Measurements from ENCODE around the gene DHRSX. TPM values are rescaled to one million over a fixed set of nuclear protein-coding genes. Genes with fewer than 3 reads are reported as not detected.
"Not testable (repeated sequence)": the region's sequence is repeated elsewhere in the genome, so short reads cannot be mapped to it uniquely, and the experiment has no call there.

Gene DHRSX
- total RNA-seq, 8 experiments from 2014 or later, result 8.4 to 19.7 (median 13.6) TPM

GRCh38 chrX:2426289-2426882 is 74.4 kb downstream of the DHRSX start:
- in situ Hi-C loops (cut with MboI; ENCODE audit: low pct_unique_long_range_greater_than_20kb in 2 of 9, low sequenced_read_pairs in 9 of 9, unreplicated experiment in 9 of 9), result no loop called here
- Histone ChIP-seq H3K27ac (no peak overlapping the region), H3K4me1 (replicated peaks in 1 of 2) (no peaks in the 10 kb centered on the region), H3K4me3 (no peak overlapping the region)
- no peak for ATAC-seq (replicated peaks in 6 of 8)

DNA sequence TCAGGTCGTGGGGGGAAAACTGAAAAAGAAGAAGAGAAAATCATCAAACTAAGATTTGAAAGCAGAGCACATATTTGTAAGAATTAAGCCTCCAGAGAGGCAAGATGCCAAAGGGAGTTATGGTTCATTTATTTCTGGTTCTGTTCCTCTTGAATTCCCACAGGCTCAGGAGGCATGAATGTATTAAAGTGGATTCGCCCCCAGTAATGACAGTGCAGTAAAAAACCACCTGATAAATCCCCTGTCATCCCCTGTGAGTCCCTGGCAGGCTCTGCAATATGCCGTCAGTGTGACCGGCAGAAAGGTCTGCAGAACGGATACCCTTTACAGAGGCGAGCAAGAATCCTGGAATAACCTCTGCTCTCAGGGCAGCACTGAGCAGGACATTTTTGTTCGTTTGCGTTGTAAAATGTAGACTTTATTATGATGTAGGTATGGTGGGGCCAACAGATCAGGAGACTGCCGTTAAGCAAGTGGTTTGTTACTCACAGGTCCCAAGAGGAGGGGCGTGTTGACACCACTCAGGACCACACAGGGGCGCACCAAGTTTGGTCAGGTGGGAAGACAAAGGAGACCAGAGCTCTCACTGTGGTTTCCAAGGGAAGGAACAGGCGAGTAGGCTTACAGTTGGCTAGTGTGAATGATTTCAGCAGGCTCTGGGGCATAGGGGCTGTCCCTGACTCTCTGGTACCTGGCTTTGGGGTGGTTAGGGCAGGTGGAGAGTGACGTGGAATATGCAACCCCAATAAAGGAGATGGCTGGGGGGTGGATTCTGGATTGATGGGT is 75.3 kb downstream of the DHRSX start:
- Histone ChIP-seq H3K27ac (no peak overlapping the region), H3K4me3 (no peak overlapping the region), H3K4me1 (replicated peaks in 1 of 2) (no peaks in the 10 kb centered on the region)
- in situ Hi-C loops (cut with MboI; ENCODE audit: low pct_unique_long_range_greater_than_20kb in 2 of 9, low sequenced_read_pairs in 9 of 9, unreplicated experiment in 9 of 9), result no loop called here
- ATAC-seq (replicated peaks in 6 of 8), result peak in 3 of 8 experiments; percentile 43 to 61 (median 46)
- 80 to 100% (median 94%) methylated on average over 1 to 8 of the region's 13 CpGs for WGBS, 10 experiments

GRCh38 chrX:2424317-2424716 is 76.5 kb downstream of the DHRSX start:
- 50 to 100% (median 81%) methylated on average over 1 to 2 of the region's 2 CpGs; no CpG with 5 or more reads in 4 of the 10 experiments for whole genome bisulfite sequencing, 10 experiments
- no peak for ATAC-seq (replicated peaks in 6 of 8)

GRCh38 chrX:2423899-2424298 is 76.9 kb downstream of the DHRSX start:
- ATAC-seq (replicated peaks in 6 of 8), result no peak
- Histone ChIP-seq H3K4me3 (no peak overlapping the region), H3K4me1 (replicated peaks in 1 of 2) (no peaks in the 10 kb centered on the region), H3K27ac (no peak overlapping the region)
- WGBS, 10 experiments, result 0 to 100% (median 60%) methylated on average over 1 to 3 of the region's 4 CpGs; no CpG with 5 or more reads in 2 of the 10 experiments
- in situ Hi-C loops (cut with MboI; ENCODE audit: low pct_unique_long_range_greater_than_20kb in 2 of 9, low sequenced_read_pairs in 9 of 9, unreplicated experiment in 9 of 9), result no loop called here

More at GRCh38 chrX:2424317-2424716, 76.5 kb downstream of the DHRSX start:
- no peak overlapping the region for H3K4me3 ChIP-seq
- no peaks in the 10 kb centered on the region for H3K4me1 ChIP-seq (replicated peaks in 1 of 2)
- H3K27ac ChIP-seq, result no peak overlapping the region
- in situ Hi-C loops (cut with MboI; ENCODE audit: low pct_unique_long_range_greater_than_20kb in 2 of 9, low sequenced_read_pairs in 9 of 9, unreplicated experiment in 9 of 9), result no loop called here

DNA sequence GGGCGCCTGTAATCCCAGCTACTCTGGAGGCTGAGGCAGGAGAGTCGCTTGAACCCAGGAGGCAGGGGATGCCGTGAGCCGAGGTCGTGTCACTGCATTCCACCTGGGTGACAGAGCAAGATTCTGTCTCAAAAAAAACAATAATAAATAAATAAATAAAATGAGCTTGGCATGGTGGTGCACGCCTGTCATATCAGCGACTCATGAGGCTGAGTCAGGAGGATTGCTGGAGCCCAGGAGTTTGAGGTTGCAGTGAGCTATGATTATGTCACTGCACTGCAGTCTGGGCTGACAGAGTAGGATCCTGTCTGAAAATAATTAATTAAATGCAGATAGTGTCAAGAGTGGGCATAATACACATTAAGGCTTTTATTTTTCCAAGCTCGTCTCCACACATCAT is 77.5 kb downstream of the DHRSX start:
- Histone ChIP-seq H3K4me3 (no peak overlapping the region), H3K4me1 (replicated peaks in 1 of 2) (no peaks in the 10 kb centered on the region), H3K27ac (no peak overlapping the region)
- WGBS, 10 experiments, result 39 to 100% (median 83%) methylated on average over 2 to 8 of the region's 8 CpGs; no CpG with 5 or more reads in 3 of the 10 experiments
- in situ Hi-C loops (cut with MboI; ENCODE audit: low pct_unique_long_range_greater_than_20kb in 2 of 9, low sequenced_read_pairs in 9 of 9, unreplicated experiment in 9 of 9), result no loop called here
- peak in 1 of 8 experiments; percentile 12 for ATAC-seq (replicated peaks in 6 of 8)

DNA sequence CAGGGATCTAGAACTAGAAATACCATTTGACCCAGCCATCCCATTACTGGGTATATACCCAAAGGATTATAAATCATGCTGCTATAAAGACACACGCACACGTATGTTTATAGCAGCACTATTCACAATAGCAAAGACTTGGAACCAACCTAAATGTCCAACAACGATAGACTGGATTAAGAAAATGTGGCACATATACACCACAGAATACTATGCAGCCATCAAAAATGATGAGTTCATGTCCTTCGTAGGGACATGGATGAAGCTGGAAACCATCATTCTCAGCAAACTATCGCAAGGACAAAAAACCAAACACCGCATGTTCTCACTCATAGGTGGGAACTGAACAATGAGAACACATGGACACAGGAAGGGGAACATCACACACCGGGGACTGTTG is 81.4 kb downstream of the DHRSX start:
- H3K4me1 ChIP-seq (replicated peaks in 1 of 2); in situ Hi-C loops (cut with MboI; ENCODE audit: low pct_unique_long_range_greater_than_20kb in 2 of 9, low sequenced_read_pairs in 9 of 9, unreplicated experiment in 9 of 9); H3K4me3 ChIP-seq; ATAC-seq (replicated peaks in 6 of 8); H3K27ac ChIP-seq: not testable (repeated sequence)
- WGBS, 10 experiments, result no CpG with 5 or more reads among the region's 7 CpGs

- in situ Hi-C loops (cut with MboI; ENCODE audit: low pct_unique_long_range_greater_than_20kb in 2 of 9, low sequenced_read_pairs in 9 of 9, unreplicated experiment in 9 of 9), result no loop called here
- ATAC-seq (replicated peaks in 6 of 8), result no peak
- H3K4me3 ChIP-seq, result no peak overlapping the region
- H3K4me1 ChIP-seq (replicated peaks in 1 of 2), result no peaks in the 10 kb centered on the region
- no peak overlapping the region for H3K27ac ChIP-seq
- WGBS, 10 experiments, result 75 to 100% (median 92%) methylated on average over 1 to 2 of the region's 2 CpGs; no CpG with 5 or more reads in 1 of the 10 experiments
These were observed 82.8 kb downstream of the DHRSX start for GRCh38 chrX:2418000-2418399.

DNA sequence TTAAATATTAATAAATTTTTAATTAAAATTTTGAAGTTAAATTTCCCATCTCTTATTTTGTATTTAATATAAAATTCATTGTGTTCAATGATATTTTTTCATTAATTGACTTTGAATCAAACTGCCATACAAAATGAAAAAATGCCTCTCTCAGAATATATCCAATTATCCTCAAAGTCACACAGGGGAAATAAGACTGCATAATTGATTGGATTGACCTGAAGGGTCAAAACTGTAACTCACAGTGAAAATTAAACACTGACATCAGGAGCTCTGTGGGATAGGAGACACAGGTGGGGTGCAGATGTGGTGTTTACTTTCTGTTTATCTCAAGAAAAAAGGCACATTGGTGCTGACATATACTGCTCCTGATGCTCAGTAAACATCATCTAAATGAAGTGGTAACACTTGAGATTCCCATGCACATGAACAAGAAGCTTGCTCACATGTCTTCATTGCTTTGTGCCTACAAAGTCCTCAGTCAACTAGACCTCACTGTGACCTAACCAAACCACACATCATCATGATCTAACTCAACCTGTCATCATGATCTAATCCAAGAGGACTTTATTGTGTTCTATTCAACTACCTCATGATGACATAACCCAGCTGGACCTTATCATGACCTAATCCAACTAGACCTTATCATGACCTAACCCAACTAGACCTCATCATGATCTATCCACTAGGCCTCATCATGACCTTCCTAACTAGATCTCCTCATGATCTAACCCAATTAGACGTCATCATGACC is 83.7 kb downstream of the DHRSX start:
- Histone ChIP-seq H3K4me3 (no peak overlapping the region), H3K4me1 (replicated peaks in 1 of 2) (no peaks in the 10 kb centered on the region), H3K27ac (no peak overlapping the region)
- WGBS, 10 experiments, result 88 to 100% (median 100%) methylated on average over 1 of the region's 1 CpG; no CpG with 5 or more reads in 6 of the 10 experiments
- in situ Hi-C loops (cut with MboI; ENCODE audit: low pct_unique_long_range_greater_than_20kb in 2 of 9, low sequenced_read_pairs in 9 of 9, unreplicated experiment in 9 of 9), result no loop called here
- ATAC-seq (replicated peaks in 6 of 8), result peak in 1 of 8 experiments; percentile 60

DNA sequence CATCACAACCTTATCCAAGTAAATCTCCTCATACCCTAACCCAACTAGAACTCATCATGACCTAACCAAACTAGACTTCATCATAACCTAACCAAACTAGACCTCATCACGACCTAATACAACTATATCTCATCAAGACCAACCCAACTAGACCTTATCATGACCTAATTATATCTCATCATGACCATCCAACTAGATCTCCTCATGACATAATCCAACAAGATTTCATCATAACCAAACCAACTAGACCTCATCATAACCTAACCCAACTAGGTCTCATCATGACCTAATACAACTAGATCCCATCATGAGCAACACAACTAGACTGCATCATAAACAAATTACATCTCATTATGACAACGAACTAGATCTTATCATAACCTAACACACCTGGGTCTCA is 86.4 kb downstream of the DHRSX start:
- ATAC-seq (replicated peaks in 6 of 8), result no peak
- in situ Hi-C loops (cut with MboI; ENCODE audit: low pct_unique_long_range_greater_than_20kb in 2 of 9, low sequenced_read_pairs in 9 of 9, unreplicated experiment in 9 of 9), result no loop called here
- H3K4me1 ChIP-seq (replicated peaks in 1 of 2), result no peaks in the 10 kb centered on the region

GRCh38 chrX:2413969-2414368 is 86.8 kb downstream of the DHRSX start:
- H3K4me3 ChIP-seq, result no peak overlapping the region
- no peak overlapping the region for H3K27ac ChIP-seq
- 75 to 100% (median 92%) methylated on average over 1 to 2 of the region's 2 CpGs; no CpG with 5 or more reads in 3 of the 10 experiments for WGBS, 10 experiments
- H3K4me1 ChIP-seq (replicated peaks in 1 of 2), result no peaks in the 10 kb centered on the region
- ATAC-seq (replicated peaks in 6 of 8), result no peak
- in situ Hi-C loops (cut with MboI; ENCODE audit: low pct_unique_long_range_greater_than_20kb in 2 of 9, low sequenced_read_pairs in 9 of 9, unreplicated experiment in 9 of 9), result no loop called here

More for the DNA sequence above, 86.4 kb downstream of the DHRSX start:
- WGBS, 10 experiments, result 25 to 100% (median 67%) methylated on average over 1 to 2 of the region's 2 CpGs; no CpG with 5 or more reads in 3 of the 10 experiments
- H3K27ac ChIP-seq, result no peak overlapping the region
- no peak overlapping the region for H3K4me3 ChIP-seq

- in situ Hi-C loops (cut with MboI; ENCODE audit: low pct_unique_long_range_greater_than_20kb in 2 of 9, low sequenced_read_pairs in 9 of 9, unreplicated experiment in 9 of 9), result no loop called here
- Histone ChIP-seq H3K4me1 (replicated peaks in 1 of 2) (no peaks in the 10 kb centered on the region), H3K4me3 (no peak overlapping the region), H3K27ac (no peak overlapping the region)
- peak in 1 of 8 experiments; percentile 28 for ATAC-seq (replicated peaks in 6 of 8)
- 74 to 100% (median 94%) methylated on average over 1 to 7 of the region's 9 CpGs; no CpG with 5 or more reads in 3 of the 10 experiments for WGBS, 10 experiments
These were observed 88.6 kb downstream of the DHRSX start for GRCh38 chrX:2412131-2412530.

- ATAC-seq (replicated peaks in 6 of 8), result no peak
- WGBS, 10 experiments, result 61 to 97% (median 84%) methylated on average over 2 to 12 of the region's 12 CpGs
- Histone ChIP-seq H3K4me1 (replicated peaks in 1 of 2) (no peaks in the 10 kb centered on the region), H3K27ac (no peak overlapping the region), H3K4me3 (no peak overlapping the region)
- in situ Hi-C loops (cut with MboI; ENCODE audit: low pct_unique_long_range_greater_than_20kb in 2 of 9, low sequenced_read_pairs in 9 of 9, unreplicated experiment in 9 of 9), result no loop called here
These were observed 90.3 kb downstream of the DHRSX start for GRCh38 chrX:2410279-2411020.

Data from motor neuron (in vitro differentiated cells).